ENCODE measurements around the gene CLPSL2.
A peak's percentile ranks its signal among the peaks of the same experiment; 100 is the strongest.

The CLPSL2 gene

GRCh38 chr6:35795453-35796071 is 19.2 kb downstream of the CLPSL2 start:
- no peak for TF ChIP-seq TAF1 (IDR thresholded peaks at IDR 0.05; ENCODE audit: low read depth, low read length)
- no peak for TF ChIP-seq POLR2AphosphoS5 (IDR thresholded peaks at IDR 0.05; ENCODE audit: low read depth, low read length)
- no peak for TF ChIP-seq SPI1 (IDR thresholded peaks at IDR 0.05; ENCODE audit: low read depth, low read length)
- no peak for TF ChIP-seq PAX5 (IDR thresholded peaks at IDR 0.05; ENCODE audit: insufficient read depth, low read length, severe bottlenecking)
- TF ChIP-seq POLR2A (IDR thresholded peaks at IDR 0.05; ENCODE audit: low read depth, low read length): no peak
- TF ChIP-seq POU2F2 (IDR thresholded peaks at IDR 0.05; ENCODE audit: low read depth, low read length): no peak
- no peak for FAIRE-seq
- no peak for DNase-seq (ENCODE audit: insufficient read length, low spot score)

GRCh38 chr6:35796236-35796635 is 19.8 kb downstream of the CLPSL2 start:
- TF ChIP-seq TAF1 (IDR thresholded peaks at IDR 0.05; ENCODE audit: low read depth, low read length) (no peak), POLR2A (IDR thresholded peaks at IDR 0.05; ENCODE audit: low read depth, low read length) (no peak)
- DNase-seq (ENCODE audit: insufficient read length, low spot score) (no peak), FAIRE-seq (no peak)

GRCh38 chr6:35797837-35798526 is 21.6 kb downstream of the CLPSL2 start:
- FAIRE-seq (no peak), DNase-seq (ENCODE audit: insufficient read length, low spot score) (no peak)
- TF ChIP-seq SPI1 (IDR thresholded peaks at IDR 0.05; ENCODE audit: low read depth, low read length): no peak
- no peak for TF ChIP-seq PAX5 (IDR thresholded peaks at IDR 0.05; ENCODE audit: insufficient read depth, low read length, severe bottlenecking)
- no peak for TF ChIP-seq POLR2AphosphoS5 (IDR thresholded peaks at IDR 0.05; ENCODE audit: low read depth, low read length)
- no peak for TF ChIP-seq TAF1 (IDR thresholded peaks at IDR 0.05; ENCODE audit: low read depth, low read length)
- TF ChIP-seq POLR2A (IDR thresholded peaks at IDR 0.05; ENCODE audit: low read depth, low read length): no peak
- TF ChIP-seq POU2F2 (IDR thresholded peaks at IDR 0.05; ENCODE audit: low read depth, low read length): no peak

- FAIRE-seq (no peak), DNase-seq (ENCODE audit: insufficient read length, low spot score) (no peak)
- TF ChIP-seq POLR2A (IDR thresholded peaks at IDR 0.05; ENCODE audit: low read depth, low read length) (no peak), POLR2AphosphoS5 (IDR thresholded peaks at IDR 0.05; ENCODE audit: low read depth, low read length) (no peak), PAX5 (IDR thresholded peaks at IDR 0.05; ENCODE audit: insufficient read depth, low read length, severe bottlenecking) (no peak), SPI1 (IDR thresholded peaks at IDR 0.05; ENCODE audit: low read depth, low read length) (no peak), TAF1 (IDR thresholded peaks at IDR 0.05; ENCODE audit: low read depth, low read length) (no peak), POU2F2 (IDR thresholded peaks at IDR 0.05; ENCODE audit: low read depth, low read length) (no peak)
Measured at GRCh38 chr6:35798706-35799105, 22.3 kb downstream of the CLPSL2 start.

- FAIRE-seq (no peak), DNase-seq (ENCODE audit: insufficient read length, low spot score) (no peak)
- TF ChIP-seq POLR2A (IDR thresholded peaks at IDR 0.05; ENCODE audit: low read depth, low read length): no peak
- no peak for TF ChIP-seq SPI1 (IDR thresholded peaks at IDR 0.05; ENCODE audit: low read depth, low read length)
- no peak for TF ChIP-seq POLR2AphosphoS5 (IDR thresholded peaks at IDR 0.05; ENCODE audit: low read depth, low read length)
- TF ChIP-seq PAX5 (IDR thresholded peaks at IDR 0.05; ENCODE audit: insufficient read depth, low read length, severe bottlenecking): no peak
- TF ChIP-seq POU2F2 (IDR thresholded peaks at IDR 0.05; ENCODE audit: low read depth, low read length): no peak
- no peak for TF ChIP-seq TAF1 (IDR thresholded peaks at IDR 0.05; ENCODE audit: low read depth, low read length)
Measured at GRCh38 chr6:35801148-35801547, 24.8 kb downstream of the CLPSL2 start.

- TF ChIP-seq TAF1 (IDR thresholded peaks at IDR 0.05; ENCODE audit: low read depth, low read length) (no peak), POU2F2 (IDR thresholded peaks at IDR 0.05; ENCODE audit: low read depth, low read length) (no peak), PAX5 (IDR thresholded peaks at IDR 0.05; ENCODE audit: insufficient read depth, low read length, severe bottlenecking) (no peak), SPI1 (IDR thresholded peaks at IDR 0.05; ENCODE audit: low read depth, low read length) (no peak), POLR2AphosphoS5 (IDR thresholded peaks at IDR 0.05; ENCODE audit: low read depth, low read length) (no peak), POLR2A (IDR thresholded peaks at IDR 0.05; ENCODE audit: low read depth, low read length) (no peak)
- FAIRE-seq (no peak), DNase-seq (ENCODE audit: insufficient read length, low spot score) (peak; percentile 82)
Measured at GRCh38 chr6:35804996-35805736, 28.8 kb downstream of the CLPSL2 start, which contains the start of gene LHFPL5. TSS of gene LHFPL5 (plus strand) at chr6:35805352. CDS start at chr6:35805671, 319 bp downstream.

GRCh38 chr6:35808688-35809087 is 32.3 kb downstream of the CLPSL2 start:
- DNase-seq (ENCODE audit: insufficient read length, low spot score): no peak
- TF ChIP-seq TAF1 (IDR thresholded peaks at IDR 0.05; ENCODE audit: low read depth, low read length) (no peak), POU2F2 (IDR thresholded peaks at IDR 0.05; ENCODE audit: low read depth, low read length) (no peak), PAX5 (IDR thresholded peaks at IDR 0.05; ENCODE audit: insufficient read depth, low read length, severe bottlenecking) (no peak), POLR2A (IDR thresholded peaks at IDR 0.05; ENCODE audit: low read depth, low read length) (no peak), POLR2AphosphoS5 (IDR thresholded peaks at IDR 0.05; ENCODE audit: low read depth, low read length) (no peak), SPI1 (IDR thresholded peaks at IDR 0.05; ENCODE audit: low read depth, low read length) (no peak)

GRCh38 chr6:35809809-35810208 is 33.4 kb downstream of the CLPSL2 start:
- no peak for FAIRE-seq
- TF ChIP-seq TAF1 (IDR thresholded peaks at IDR 0.05; ENCODE audit: low read depth, low read length) (no peak), POLR2AphosphoS5 (IDR thresholded peaks at IDR 0.05; ENCODE audit: low read depth, low read length) (no peak), POU2F2 (IDR thresholded peaks at IDR 0.05; ENCODE audit: low read depth, low read length) (no peak), PAX5 (IDR thresholded peaks at IDR 0.05; ENCODE audit: insufficient read depth, low read length, severe bottlenecking) (no peak), SPI1 (IDR thresholded peaks at IDR 0.05; ENCODE audit: low read depth, low read length) (no peak), POLR2A (IDR thresholded peaks at IDR 0.05; ENCODE audit: low read depth, low read length) (no peak)

More at GRCh38 chr6:35808688-35809087, 32.3 kb downstream of the CLPSL2 start:
- no peak for FAIRE-seq

More at GRCh38 chr6:35809809-35810208, 33.4 kb downstream of the CLPSL2 start:
- DNase-seq (ENCODE audit: insufficient read length, low spot score): no peak

Measured in GM12891 (cell line).